ENCODE measurements around the gene FARP2.
"Not testable (repeated sequence)": the region's sequence is repeated elsewhere in the genome, so short reads cannot be mapped to it uniquely, and the experiment has no call there.

Gene FARP2

GRCh38 chr2:241501551-241501950 lies 145.5 kb downstream of the FARP2 start:
- DNase-seq (ENCODE audit: low read depth in 2 of 2) = no peak

GRCh38 chr2:241502281-241502680 lies 146.2 kb downstream of the FARP2 start:
- DNase-seq (ENCODE audit: low read depth in 2 of 2) = no peak

GRCh38 chr2:241503776-241504392 lies 147.8 kb downstream of the FARP2 start:
- DNase-seq (ENCODE audit: low read depth in 2 of 2) = no peak

- no peak for DNase-seq (ENCODE audit: low read depth in 2 of 2)
Measured at GRCh38 chr2:241505086-241505780, 149.1 kb downstream of the FARP2 start.

DNA sequence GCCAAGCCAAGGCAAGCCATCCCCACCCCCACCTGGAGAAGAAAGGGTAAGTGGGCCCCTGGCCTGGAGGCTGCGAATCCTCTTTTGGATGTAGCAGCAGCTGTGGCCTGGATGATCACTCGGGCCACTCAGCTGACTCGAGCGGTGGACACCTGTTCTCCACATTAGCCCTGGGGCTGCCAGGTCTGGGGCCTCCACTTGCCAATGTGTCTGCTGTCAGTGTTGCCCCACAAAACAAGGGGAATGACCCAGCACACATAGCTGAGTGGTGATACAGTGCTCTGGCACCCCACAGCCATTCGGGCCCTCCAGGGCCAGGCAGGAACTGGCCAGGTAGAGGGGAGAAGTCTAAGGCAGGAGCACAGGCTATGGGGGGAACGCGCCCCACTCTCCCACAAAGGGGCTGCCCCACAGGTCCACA lies 149.7 kb downstream of the FARP2 start:
- no peak for DNase-seq (ENCODE audit: low read depth in 2 of 2)

DNA sequence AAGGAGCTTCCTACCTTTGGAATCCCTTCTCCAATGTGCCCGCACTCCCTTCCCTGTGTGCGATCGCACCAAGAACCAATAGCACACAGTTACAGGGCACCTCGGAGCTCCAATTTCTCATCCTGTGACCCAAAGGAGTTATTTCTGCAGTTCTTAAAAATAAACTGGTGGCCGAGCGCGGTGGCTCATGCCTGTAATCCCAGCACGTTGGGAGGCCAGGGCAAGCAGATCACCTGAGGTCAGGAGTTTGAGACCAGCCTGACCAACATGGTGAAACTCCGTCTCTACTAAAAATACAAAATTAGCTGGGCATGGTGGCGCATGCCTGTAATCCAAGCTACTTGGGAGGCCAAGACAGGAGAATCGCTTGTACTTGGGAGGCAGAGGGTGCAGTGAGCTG lies 150.2 kb downstream of the FARP2 start:
- not testable (repeated sequence) for DNase-seq (ENCODE audit: low read depth in 2 of 2)

DNA sequence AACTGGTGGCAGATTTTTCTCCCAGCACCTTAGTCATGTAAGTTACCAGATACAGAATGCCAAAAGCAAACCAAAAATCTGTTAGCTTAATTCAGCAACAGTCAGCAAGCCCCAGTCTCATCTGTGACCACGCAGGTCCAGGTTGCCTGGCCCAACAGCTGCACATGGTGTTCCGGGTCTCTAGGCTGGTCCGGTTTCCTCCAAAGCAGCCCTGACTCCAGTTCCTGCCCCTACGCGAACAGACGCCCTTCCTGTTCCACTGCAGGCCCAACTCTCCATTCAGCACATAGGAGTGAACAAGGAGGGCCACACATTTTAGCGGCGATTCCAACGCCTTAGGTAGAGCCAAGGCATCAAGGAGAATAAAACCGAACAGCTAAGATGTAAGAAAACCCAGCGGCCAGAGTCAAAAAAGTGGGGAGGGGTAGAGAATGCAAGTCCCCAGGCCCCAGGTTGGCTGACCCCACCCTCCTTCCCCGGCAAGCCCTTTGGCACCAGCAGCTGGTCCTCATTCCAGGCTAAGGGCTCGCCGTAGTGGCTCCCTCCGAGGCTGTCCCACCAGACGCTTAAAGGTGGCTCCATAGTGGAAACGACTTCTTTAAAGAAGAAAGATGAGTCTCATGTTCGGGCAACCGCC lies 150.8 kb downstream of the FARP2 start:
- no peak for DNase-seq (ENCODE audit: low read depth in 2 of 2)

GRCh38 chr2:241507430-241508239 lies 151.6 kb downstream of the FARP2 start:
- DNase-seq (ENCODE audit: low read depth in 2 of 2) = peak in 1 of 2 donors; percentile 20

- peak; percentile 93 to 94 for DNase-seq (ENCODE audit: low read depth in 2 of 2)
Measured at GRCh38 chr2:241508240-241509154, 152.4 kb downstream of the FARP2 start, which contains the start of gene STK25. TSS of gene STK25 (minus strand) at chr2:241508584. CDS start at chr2:241508035, 549 bp downstream.

GRCh38 chr2:241509155-241509784 lies 153.2 kb downstream of the FARP2 start:
- DNase-seq (ENCODE audit: low read depth in 2 of 2) = no peak

GRCh38 chr2:241511091-241511741 lies 155.1 kb downstream of the FARP2 start:
- DNase-seq (ENCODE audit: low read depth in 2 of 2) = no peak

- no peak for DNase-seq (ENCODE audit: low read depth in 2 of 2)
Measured at GRCh38 chr2:241514553-241514952, 158.5 kb downstream of the FARP2 start.

GRCh38 chr2:241514986-241515737 lies 159.1 kb downstream of the FARP2 start:
- no peak for DNase-seq (ENCODE audit: low read depth in 2 of 2)

DNA sequence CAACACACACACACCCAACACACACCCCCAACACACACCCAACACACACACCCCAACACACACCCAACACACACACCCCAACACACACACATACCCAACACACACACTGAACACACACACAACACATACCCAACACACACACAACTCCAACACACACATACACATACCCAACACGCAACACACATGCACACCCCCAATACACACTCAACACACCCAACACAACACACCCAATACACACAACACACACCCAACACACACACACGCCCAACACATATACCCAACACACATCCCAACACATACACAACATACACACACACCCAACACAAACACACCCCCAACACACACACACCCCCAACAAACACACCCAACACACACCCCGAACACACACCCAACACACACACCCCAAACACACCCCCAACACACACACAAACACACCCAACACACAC lies 160.5 kb downstream of the FARP2 start:
- no peak for DNase-seq (ENCODE audit: low read depth in 2 of 2)

- DNase-seq (ENCODE audit: low read depth in 2 of 2) = no peak
Measured at GRCh38 chr2:241517297-241517696, 161.2 kb downstream of the FARP2 start.

- DNase-seq (ENCODE audit: low read depth in 2 of 2) = no peak
Measured at GRCh38 chr2:241519669-241520068, 163.6 kb downstream of the FARP2 start.

GRCh38 chr2:241522477-241522876 lies 166.4 kb downstream of the FARP2 start:
- DNase-seq (ENCODE audit: low read depth in 2 of 2) = no peak

GRCh38 chr2:241525818-241526780 lies 170.0 kb downstream of the FARP2 start:
- DNase-seq (ENCODE audit: low read depth in 2 of 2) = not testable (repeated sequence)
